GM23248 (cell line): ENCODE data around the gene UVRAG.

ENCODE experiments used
- EZH2 ChIP-seq: fragments of 200-600 bp; sonication (generic); IDR thresholded peaks from 2 replicates; pipeline ENCODE4 v1.6.1; 2018; ENCODE audit warnings: antibody characterized with exemption, mild to moderate bottlenecking; ENCODE audit not compliant: insufficient read depth, poor library complexity, severe bottlenecking
- EZH2phosphoT487 ChIP-seq: fragments of 200-600 bp; sonication (generic); IDR thresholded peaks from 2 replicates; pipeline ENCODE4 v1.6.1; 2018; ENCODE audit warnings: antibody characterized with exemption, moderate library complexity, mild to moderate bottlenecking, low read depth; ENCODE audit not compliant: insufficient read depth

GRCh38 chr11:76172583-76172982 is 357.6 kb downstream of the UVRAG start:
- TF ChIP-seq EZH2 (no peak), EZH2phosphoT487 (no peak)
